HG03442 (cell line): ENCODE data around the gene ZNF593.

Source experiments
- ATAC-seq: cut with Tn5 transposase; IDR thresholded peaks from one replicate; pipeline ENCODE4 v1.9.1; 2021; ENCODE audit warnings: mild to moderate bottlenecking, moderate library complexity; ENCODE audit not compliant: unreplicated experiment

The ZNF593 gene

DNA sequence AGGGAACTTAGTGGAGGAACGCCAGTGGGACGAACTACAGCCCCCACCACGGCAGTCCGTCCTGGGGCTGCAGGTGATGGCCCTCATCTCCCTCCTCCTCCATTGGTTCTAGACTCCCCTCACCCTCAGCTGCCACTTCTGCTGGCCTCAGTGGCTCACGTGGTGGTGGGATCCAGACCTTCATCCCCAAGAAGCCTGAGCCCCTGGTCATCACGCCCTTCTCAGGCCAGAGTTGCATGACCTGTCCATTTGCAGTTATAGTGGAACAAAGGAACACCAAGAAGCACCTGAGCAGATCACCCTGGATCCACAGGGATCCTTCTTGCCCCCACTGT is 23.8 kb upstream of the ZNF593 start:
- no peak for ATAC-seq

GRCh38 chr1:26148887-26149286 is 20.8 kb upstream of the ZNF593 start:
- ATAC-seq, result no peak

DNA sequence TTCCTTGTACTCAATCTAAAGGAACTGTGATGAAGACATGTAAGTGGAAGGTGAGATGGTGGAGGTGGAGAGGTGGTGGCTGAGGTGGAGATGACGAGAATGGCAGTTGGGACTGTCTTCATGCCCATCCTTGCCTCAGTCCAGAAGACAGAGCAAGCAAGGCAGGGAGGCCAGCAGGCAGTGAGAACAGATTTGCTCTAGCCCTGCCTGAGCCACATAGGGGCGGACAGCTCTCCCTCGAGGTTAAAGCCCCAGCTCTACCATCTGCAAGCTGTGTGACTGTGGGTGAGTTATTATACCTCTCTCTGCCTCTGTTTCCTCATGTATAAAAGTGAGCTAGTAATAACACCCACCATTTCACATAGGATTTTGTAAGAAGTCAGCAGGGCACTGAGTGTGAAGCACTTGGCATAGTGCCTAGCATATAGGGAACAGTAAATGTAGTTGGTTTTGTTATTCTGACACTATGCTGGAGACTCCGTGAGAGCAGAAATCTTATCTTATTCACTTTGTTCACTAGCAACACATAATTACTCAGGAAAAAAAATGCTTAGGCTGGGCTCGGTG is 15.7 kb upstream of the ZNF593 start:
- ATAC-seq, result no peak

DNA sequence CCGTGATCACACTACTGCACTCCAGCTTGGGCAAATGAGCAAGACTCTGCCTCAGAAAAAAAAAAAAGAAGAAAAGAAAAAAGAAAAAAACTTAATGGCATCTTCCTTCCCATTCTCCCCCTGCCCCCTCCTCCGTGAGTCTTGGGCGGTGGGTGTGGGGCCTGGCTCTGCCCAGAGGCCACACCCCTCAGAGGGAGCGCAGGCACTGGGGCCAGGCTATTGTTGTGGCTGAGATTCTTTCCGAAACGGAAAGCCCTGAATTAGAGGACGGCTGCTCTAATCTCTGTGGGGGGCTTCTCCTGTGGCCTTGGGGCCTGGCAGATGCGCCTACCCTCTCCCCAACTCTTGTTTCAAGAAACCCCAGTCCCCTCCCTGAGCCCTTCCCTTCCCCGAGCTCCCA is 15.0 kb upstream of the ZNF593 start:
- no peak for ATAC-seq

DNA sequence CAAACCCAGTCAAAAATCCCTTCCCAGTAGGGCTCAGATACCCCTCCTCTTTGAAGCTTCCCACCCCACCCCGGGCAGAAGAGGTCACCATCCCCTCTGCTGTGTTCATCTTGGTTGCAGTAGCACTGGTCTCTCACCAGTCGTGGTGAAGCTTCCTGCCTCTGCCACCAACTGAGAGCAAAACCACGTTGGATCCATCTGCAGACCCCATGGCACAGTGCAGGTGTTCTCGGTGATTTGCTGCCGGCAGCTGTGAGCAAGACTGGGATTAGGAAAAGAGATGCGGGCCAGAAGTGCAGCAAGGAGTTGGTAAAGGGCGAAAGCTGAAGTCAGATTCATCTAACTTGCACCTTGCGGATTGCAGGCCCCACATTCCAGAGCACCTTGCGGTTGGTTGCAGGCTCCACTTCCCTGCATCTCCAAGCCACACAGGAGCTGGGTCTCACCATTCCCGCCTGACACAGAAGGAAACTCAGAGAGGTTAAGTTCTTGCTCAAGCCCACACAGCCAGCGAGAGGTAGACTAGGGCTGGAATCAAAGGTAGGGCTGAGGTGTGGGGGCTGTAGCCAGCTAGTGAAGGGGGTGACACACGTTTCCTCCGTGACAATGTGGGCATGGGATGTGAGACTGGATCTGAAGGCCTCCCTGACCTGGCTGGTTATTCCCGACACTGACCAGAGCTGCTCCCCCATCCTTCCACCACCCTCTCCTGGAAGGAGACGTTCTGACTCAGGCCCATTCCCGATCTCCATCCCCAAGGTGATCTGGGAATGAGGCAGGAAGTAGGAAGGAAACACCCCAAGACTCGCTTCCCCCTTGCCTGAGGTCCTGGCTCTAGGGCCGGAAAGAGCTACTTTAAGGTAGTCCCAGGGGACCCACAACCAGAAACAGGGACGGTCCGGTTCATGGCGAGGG is 14.1 kb upstream of the ZNF593 start:
- ATAC-seq, result no peak

- ATAC-seq, result no peak
These were observed 13.2 kb upstream of the ZNF593 start for GRCh38 chr1:26156285-26157038.

GRCh38 chr1:26158271-26158907 is 11.3 kb upstream of the ZNF593 start:
- no peak for ATAC-seq

DNA sequence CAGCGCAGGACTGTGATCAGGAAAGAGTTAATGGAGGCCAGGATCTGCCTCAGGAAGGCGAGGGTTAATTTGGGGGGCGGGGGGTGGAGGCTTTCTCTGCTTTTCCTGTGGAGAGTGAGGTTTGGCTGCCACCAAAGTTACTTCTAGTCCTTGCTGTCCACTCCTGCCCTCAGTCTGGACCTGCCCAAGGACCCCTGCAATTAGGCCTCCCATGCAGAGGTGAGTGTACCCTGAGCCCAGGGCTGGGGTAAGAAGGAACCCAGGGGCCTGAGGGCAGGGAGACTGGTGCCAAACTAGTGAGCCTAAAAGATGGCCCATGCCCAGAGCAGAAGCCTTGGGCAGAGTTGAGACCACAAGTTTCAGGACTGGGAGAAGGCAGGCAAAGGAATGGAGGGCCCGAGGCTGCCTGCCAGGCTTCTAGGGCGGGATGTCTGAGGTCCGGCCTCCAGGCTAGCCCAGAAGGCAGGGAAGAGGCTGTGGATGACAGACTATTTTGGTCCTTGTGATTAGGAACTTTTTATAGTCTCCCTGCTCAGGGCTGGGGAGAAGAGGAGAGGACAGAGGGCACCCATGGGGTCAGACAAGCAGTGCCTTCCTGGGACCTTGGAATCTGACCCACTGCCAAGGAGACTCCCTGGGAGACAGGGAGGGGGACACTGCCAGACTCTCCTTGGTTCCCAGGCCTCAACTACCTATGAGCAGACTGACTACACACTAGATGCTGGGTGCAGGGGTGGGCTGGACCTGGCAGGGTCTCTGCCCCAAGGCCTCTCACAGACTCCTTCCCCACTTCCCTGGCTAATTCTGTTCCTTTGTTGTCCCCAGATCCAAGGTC is 10.6 kb upstream of the ZNF593 start, which contains the start of gene FAM110D:
FAM110D (plus strand) TSS at position 172 of the 835 bp plus-strand sequence. CDS start 2,213 bp downstream, outside the sequence.
- ATAC-seq, result no peak

- ATAC-seq, result no peak
These were observed 10.0 kb upstream of the ZNF593 start for GRCh38 chr1:26159743-26160039.

- no peak for ATAC-seq
These were observed 8.9 kb upstream of the ZNF593 start for GRCh38 chr1:26160527-26161414.

DNA sequence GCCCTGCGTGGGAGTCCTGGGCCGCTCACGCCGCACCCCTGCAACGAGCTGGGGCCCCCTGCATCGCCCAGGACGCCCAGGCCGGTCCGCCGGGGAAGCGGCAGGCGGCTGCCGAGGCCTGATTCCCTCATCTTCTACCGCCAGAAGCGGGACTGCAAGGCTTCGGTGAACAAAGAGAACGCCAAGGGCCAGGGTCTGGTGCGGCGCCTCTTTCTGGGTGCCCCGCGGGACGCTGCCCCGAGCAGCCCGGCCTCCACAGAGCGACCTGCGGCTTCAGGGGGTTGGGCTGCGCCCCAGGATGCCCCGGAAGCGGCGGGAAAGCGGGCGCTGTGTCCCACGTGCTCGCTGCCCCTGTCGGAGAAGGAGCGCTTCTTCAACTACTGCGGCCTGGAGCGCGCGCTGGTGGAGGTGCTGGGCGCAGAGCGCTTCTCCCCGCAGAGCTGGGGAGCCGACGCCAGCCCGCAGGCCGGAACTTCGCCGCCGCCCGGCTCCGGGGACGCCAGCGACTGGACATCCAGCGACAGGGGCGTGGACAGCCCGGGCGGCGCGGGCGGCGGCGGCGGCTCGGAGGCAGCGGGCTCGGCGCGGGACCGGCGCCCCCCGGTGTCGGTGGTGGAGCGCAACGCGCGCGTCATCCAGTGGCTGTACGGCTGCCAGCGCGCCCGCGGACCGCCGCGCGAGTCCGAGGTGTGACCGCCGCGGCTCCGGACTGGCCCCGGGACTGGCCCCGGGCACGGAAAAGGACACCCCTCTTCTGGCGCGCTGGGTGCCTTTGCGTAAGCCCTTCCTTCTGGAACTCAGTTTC is 8.1 kb upstream of the ZNF593 start:
- no peak for ATAC-seq

DNA sequence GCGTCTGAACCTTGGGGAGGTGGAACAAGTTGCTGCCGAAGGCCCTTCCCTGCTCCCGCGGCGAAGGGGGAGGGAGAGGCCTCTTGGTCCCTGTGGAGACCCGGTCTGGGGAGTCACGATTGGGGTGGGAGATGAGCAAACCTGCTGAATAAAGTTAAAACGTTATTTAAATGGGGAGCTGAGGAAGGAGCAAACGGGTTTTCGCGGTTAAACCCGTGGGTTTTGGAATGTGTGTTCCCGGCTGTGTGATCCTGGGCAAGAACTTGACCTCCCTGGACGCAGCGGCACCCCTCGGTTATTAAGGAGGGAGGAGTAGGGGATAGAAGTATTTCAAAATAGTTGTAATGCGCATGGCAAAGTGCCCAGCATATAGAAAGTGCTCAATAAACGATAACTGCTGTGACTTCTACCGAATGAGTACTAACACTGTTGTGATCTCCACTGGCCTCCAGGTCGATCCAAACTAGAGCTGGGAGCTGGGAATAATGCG is 7.4 kb upstream of the ZNF593 start:
- no peak for ATAC-seq

GRCh38 chr1:26163684-26164035 is 6.0 kb upstream of the ZNF593 start:
- no peak for ATAC-seq

GRCh38 chr1:26164036-26164860 is 5.5 kb upstream of the ZNF593 start:
- no peak for ATAC-seq

DNA sequence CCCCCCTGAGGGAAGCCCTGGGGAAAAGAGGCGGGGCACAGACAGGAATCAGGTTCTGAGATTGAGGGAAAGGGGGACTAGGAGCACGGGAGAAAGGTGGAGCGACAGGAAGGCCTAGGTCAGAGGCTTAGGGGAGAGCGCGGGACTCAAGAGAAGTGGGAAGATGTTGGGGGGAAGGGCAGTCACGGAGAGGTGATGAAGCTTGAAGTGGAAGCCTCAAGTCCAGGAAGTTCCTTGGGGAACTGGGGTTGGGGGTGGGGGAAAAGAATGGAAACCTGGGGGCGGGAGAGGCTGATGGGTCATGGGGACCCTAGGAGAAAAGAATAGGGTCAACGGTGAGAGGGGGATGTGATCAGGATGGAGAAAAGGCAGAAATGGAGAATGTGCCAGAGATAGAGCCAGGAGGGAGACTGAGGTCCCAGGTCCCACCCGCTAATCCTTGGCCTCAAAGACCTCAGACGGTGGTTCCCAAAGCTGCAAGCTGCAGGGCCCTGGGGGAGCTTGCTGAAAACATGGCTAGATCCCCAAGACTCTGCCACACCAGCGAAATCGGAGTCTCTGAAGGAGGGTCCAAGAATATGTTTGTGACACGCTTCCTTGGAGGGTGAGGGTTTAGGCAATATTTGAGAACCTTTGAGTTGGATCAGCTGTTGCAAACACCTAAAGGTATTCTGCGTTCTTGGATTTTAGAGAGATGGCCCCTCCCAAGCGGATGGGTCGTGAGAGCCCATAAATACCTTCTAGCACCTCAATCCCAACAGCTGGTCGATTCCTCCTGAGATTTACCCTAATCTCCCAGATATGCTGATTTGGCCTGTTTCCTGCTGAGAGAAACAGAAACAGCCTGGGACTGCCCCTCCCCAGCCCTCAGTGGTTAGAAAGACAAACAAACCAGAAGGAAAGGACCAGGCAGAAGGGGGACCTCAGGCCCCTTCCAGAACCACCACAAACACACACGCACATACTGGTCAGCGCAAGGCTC is 4.6 kb upstream of the ZNF593 start:
- ATAC-seq, result no peak

- ATAC-seq, result no peak
These were observed 2.9 kb upstream of the ZNF593 start for GRCh38 chr1:26166719-26167281.
